ENCODE data around the gene CCDC141. TPM values are rescaled to one million over a fixed set of nuclear protein-coding genes. Genes with fewer than 3 reads are reported as not detected.

Gene CCDC141, protein sequence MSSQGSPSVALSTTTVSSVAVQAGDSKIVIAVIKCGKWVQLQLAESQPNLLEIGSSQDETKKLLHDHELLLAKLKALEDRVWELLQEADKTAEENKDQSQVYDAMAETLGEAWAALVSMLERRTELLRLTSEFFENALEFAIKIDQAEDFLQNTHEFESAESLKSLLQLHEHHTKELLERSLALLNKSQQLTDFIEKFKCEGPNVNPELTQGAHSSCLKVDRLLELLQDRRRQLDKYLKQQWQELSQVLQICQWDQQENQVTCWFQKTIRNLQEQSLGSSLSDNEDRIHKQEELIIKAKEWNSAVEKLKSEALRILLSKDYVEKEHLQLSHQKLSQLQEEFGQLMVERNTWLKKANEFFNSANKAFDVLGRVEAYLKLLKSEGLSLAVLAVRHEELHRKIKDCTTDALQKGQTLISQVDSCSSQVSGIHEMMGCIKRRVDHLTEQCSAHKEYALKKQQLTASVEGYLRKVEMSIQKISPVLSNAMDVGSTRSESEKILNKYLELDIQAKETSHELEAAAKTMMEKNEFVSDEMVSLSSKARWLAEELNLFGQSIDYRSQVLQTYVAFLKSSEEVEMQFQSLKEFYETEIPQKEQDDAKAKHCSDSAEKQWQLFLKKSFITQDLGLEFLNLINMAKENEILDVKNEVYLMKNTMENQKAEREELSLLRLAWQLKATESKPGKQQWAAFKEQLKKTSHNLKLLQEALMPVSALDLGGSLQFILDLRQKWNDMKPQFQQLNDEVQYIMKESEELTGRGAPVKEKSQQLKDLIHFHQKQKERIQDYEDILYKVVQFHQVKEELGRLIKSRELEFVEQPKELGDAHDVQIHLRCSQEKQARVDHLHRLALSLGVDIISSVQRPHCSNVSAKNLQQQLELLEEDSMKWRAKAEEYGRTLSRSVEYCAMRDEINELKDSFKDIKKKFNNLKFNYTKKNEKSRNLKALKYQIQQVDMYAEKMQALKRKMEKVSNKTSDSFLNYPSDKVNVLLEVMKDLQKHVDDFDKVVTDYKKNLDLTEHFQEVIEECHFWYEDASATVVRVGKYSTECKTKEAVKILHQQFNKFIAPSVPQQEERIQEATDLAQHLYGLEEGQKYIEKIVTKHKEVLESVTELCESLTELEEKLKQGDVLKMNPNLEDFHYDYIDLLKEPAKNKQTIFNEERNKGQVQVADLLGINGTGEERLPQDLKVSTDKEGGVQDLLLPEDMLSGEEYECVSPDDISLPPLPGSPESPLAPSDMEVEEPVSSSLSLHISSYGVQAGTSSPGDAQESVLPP (N-terminal part only)
- total RNA-seq (2014; rRNA removed; shearing (Covaris generic)): under 0.01 TPM in 1 of 2 replicates, not detected in the other

DNA sequence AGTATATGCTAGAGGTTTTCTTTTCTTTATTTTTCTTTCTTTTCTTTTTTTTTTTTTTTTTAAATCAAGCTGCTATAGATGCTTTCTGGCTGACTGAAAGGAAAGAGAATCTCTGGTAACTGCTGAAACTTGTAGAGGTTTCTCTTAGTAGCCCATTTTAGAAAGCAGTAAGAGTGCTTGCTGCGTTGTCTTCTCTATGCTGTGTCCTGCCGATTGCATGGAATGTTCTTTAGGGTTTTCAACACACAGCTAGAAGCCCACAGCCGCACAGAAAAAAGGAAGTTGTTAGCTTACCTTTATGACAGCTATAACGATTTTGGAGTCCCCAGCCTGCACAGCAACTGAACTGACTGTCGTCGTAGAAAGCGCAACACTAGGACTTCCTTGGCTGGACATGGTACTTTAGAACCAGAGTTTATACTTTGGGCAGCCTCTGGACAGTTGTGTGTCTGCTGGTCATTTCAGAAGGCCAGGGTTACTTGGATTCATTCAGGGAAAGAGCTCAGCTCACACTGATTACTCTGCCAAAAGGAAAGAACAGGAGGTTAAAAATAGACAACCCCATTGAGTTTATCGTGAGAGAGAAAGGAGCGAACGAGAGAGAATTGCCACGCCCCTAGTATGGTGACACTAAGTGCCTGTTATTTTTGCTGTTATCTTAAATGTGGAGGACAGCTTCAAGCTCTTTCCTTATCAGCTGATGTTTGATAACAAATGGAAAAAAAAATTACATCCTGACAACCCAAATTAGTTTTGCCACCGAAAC is at the start of gene CCDC141:
TSS of gene CCDC141 (minus strand) at position 592 of the 766 bp plus-strand sequence. CDS start at position 396, 196 bp downstream.

DNA sequence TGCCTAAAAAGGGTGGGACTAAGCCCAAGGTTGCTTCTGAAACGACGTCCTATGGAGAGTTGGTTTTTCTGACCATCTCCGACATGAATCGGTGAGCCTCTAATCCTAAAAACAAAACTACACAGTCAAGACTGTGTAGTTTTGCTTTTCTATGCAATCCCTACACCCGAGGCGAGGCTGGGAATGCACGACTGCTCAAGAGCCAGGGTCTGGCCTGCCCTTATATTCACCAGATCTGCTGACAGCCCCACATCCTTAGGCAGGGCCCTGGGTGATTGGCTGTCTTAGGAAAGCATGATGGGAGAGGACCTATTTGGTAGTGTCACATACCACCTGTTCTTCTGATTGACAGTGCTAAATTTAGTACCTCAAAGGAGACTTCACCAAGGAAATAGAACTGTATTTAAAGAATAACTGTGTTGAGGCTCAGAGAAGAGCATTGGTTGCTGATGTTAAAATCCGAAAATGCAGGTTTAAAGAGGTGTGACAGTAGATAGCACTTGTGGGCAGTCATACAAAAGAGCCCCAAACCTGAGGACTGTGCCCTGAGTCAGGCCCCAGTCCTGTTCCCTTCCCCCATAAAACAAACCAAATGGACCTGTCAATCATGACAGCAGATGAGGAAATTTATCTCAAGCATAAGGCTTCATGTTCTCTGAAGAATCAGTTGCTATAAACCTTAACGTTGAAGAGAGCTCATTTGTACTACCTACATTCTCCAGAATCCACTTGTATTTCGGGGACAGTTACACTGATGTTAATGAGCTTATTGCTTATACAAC is 242.5 kb downstream of the CCDC141 start, which contains the start of gene TTN:
TSS of gene TTN (minus strand) at position 197 of the 782 bp plus-strand sequence. CDS start 2,781 bp downstream, outside the sequence.

Other genes with a start within 250 kb of the CCDC141 start
- gene TTN, start 242.7 kb downstream of the CCDC141 start, total RNA-seq (2014; rRNA removed; shearing (Covaris generic)): 0.38 and 1.5 TPM in 2 replicates
- gene SESTD1, start 214.7 kb upstream of the CCDC141 start, total RNA-seq (2014; rRNA removed; shearing (Covaris generic)): 11.4 and 11.7 TPM in 2 replicates